ENCODE results near the gene IRX2. TPM values are rescaled to one million over a fixed set of nuclear protein-coding genes. Genes with fewer than 3 reads are reported as not detected.

The IRX2 gene
- total RNA-seq, 4 donors from 2014 or later = 2.4 TPM; not detected in 3

DNA sequence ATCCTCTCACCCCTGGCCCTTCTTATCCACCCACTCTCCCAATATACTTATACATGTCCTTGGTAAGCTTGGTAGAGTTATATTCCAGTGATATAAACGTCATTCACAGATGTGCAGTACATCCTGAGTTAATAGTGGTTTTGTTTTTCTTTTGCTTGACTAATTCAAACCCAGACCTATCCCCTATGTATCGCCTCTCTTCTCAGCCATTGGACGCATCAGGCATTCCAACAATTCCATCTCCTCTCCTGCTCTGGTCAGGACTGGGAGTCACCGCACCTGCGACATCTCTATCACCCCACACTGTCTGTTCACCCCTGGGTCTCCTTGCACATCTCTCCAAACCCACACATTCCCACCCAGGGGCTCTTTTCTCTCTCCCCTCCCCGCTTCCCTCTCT is 21.9 kb upstream of the IRX2 start:
- Histone ChIP-seq H3K4me3 (no peak overlapping the region), H3K27me3 (no peaks in the 10 kb centered on the region), H3K36me3 (no peaks in the 10 kb centered on the region), H3K27ac (no peak overlapping the region), H3K9me3 (no peaks in the 10 kb centered on the region), H3K4me1 (no peaks in the 10 kb centered on the region)
- DNase-seq = no peak
- no peak for TF ChIP-seq POLR2A (IDR thresholded peaks at IDR 0.05)
- TF ChIP-seq, protein P1, sequence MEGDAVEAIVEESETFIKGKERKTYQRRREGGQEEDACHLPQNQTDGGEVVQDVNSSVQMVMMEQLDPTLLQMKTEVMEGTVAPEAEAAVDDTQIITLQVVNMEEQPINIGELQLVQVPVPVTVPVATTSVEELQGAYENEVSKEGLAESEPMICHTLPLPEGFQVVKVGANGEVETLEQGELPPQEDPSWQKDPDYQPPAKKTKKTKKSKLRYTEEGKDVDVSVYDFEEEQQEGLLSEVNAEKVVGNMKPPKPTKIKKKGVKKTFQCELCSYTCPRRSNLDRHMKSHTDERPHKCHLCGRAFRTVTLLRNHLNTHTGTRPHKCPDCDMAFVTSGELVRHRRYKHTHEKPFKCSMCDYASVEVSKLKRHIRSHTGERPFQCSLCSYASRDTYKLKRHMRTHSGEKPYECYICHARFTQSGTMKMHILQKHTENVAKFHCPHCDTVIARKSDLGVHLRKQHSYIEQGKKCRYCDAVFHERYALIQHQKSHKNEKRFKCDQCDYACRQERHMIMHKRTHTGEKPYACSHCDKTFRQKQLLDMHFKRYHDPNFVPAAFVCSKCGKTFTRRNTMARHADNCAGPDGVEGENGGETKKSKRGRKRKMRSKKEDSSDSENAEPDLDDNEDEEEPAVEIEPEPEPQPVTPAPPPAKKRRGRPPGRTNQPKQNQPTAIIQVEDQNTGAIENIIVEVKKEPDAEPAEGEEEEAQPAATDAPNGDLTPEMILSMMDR (IDR thresholded peaks at IDR 0.05 in 4 of 5, conservative IDR thresholded peaks at IDR 0.05 in 1 of 5) = no peak
- intact Hi-C loops (cut with DNase I; ENCODE audit: low total_unique reads) = no loop called here
- in situ Hi-C loops (cut with MboI; ENCODE audit: low sequenced_read_pairs in 4 of 4) = no loop called here
- ATAC-seq = no peak

DNA sequence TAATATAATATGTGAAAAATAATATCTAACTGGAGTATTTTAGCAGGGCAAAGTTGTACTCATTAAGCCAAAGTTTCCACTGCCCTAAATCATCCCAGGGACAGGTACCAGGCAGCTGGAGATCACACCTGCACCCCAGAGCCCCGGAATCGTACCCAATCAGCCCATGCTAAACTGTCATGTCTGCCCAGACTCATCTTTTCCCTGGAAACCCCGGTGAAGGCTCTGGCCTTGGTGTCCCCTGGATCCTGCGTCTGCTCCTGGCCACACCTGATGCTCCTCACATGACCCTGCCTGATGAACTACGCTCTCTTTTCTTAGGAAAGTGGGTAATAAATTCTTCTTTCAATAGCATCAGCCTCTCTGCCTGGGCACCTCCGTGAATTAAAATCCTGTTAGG is 15.6 kb upstream of the IRX2 start:
- ATAC-seq = no peak
- intact Hi-C loops (cut with DNase I; ENCODE audit: low total_unique reads) = no loop called here
- Histone ChIP-seq H3K27me3 (peaks cover 0 to 2% (median 0%) of the 10 kb centered on the region in 3 donors), H3K36me3 (no peaks in the 10 kb centered on the region), H3K9me3 (no peaks in the 10 kb centered on the region), H3K4me3 (no peak overlapping the region), H3K4me1 (no peaks in the 10 kb centered on the region), H3K27ac (no peak overlapping the region)
- in situ Hi-C loops (cut with MboI; ENCODE audit: low sequenced_read_pairs in 4 of 4) = no loop called here
- TF ChIP-seq POLR2A (IDR thresholded peaks at IDR 0.05) = no peak
- TF ChIP-seq, protein P1 (IDR thresholded peaks at IDR 0.05 in 4 of 5, conservative IDR thresholded peaks at IDR 0.05 in 1 of 5) = no peak
- DNase-seq = no peak

DNA sequence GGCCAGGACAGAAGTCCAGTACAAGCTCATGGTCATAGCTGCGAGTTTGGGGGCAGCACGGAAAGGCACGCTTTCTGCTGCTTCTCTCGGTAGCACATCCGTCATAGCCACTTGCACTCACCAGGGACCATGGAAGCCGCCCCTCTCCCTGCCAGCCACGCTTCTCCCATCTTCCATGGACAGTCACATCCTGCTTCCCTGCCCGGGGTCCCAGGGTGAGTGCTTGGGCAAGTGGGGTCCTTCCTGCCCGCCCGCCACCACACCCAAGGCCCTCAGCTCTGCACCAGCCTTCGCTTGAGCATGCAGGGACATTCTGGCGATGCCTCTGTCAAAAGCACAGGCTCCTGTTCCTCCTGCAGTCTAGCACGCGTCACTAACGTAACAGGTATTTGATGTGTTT is 13.1 kb upstream of the IRX2 start:
- H3K27ac ChIP-seq = no peak overlapping the region
- intact Hi-C loops (cut with DNase I; ENCODE audit: low total_unique reads) = no loop called here
- ATAC-seq (no peak), DNase-seq (no peak)
- H3K4me3 ChIP-seq = no peak overlapping the region
- TF ChIP-seq POLR2A (IDR thresholded peaks at IDR 0.05) = no peak
- TF ChIP-seq, protein P1 (IDR thresholded peaks at IDR 0.05 in 4 of 5, conservative IDR thresholded peaks at IDR 0.05 in 1 of 5) = no peak
- H3K9me3 ChIP-seq = no peaks in the 10 kb centered on the region
- H3K27me3 ChIP-seq = peaks cover 5 to 12% (median 9%) of the 10 kb centered on the region in 3 donors
- H3K4me1 ChIP-seq = no peaks in the 10 kb centered on the region
- no peaks in the 10 kb centered on the region for H3K36me3 ChIP-seq
- in situ Hi-C loops (cut with MboI; ENCODE audit: low sequenced_read_pairs in 4 of 4) = no loop called here

DNA sequence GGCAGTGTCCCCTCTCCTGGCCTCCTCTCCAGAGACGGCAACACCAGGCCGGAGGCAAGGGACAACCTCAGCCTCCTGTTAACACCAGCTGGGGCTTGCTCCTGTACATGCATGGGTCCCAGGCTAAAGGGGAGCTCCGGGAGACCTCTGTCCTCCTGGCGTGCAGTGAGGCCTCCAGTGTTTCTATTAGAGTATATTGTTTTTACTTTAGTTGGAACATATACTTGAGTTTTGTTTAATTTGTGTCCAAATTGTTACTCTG is 12.0 kb upstream of the IRX2 start:
- H3K4me1 ChIP-seq = no peaks in the 10 kb centered on the region
- ATAC-seq (no peak), DNase-seq (no peak)
- in situ Hi-C loops (cut with MboI; ENCODE audit: low sequenced_read_pairs in 4 of 4) = no loop called here
- H3K27me3 ChIP-seq = peaks cover 13 to 17% (median 14%) of the 10 kb centered on the region in 3 donors
- no peak for TF ChIP-seq POLR2A (IDR thresholded peaks at IDR 0.05)
- TF ChIP-seq, protein P1 (IDR thresholded peaks at IDR 0.05 in 4 of 5, conservative IDR thresholded peaks at IDR 0.05 in 1 of 5) = no peak
- intact Hi-C loops (cut with DNase I; ENCODE audit: low total_unique reads) = no loop called here
- H3K36me3 ChIP-seq = no peaks in the 10 kb centered on the region
- no peaks in the 10 kb centered on the region for H3K9me3 ChIP-seq
- H3K27ac ChIP-seq = no peak overlapping the region
- H3K4me3 ChIP-seq = no peak overlapping the region

DNA sequence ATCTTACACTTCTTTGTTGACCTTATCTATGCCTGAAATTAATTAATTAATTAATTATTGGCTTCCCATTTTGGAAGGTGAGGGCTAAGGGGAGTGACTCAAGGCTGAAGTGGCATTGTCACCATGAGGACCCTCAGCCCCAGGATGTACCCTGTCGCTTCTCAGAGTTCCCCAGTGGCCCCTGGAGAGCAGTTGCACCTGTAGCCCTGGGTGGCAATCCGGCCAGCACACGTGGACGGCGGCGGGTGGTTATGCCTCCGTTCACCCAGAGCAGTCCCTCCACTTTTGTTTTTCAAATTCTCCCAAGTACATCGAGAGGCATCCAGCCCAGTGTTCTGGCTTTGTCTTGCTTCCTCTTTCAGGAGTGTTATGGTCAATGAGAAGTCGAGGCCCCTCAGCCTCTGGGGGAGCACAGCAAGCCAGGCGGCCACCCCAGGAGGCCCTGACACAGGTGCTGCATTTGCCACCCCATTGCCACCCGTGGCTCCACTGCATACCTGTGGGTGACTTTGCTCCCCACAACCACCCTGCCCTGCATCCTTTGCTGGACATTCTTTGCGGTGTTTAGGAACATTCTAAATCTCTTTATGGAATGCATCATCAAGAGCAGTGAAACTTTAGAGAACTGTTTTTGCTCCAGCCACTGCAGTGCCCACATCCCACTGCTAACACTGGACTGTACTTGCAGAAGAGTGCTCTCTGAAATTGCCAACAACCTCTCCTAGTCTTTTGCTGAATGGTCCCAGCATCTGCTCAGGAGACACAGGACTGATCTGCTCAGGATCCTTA is 11.5 kb upstream of the IRX2 start:
- H3K4me1 ChIP-seq = no peaks in the 10 kb centered on the region
- in situ Hi-C loops (cut with MboI; ENCODE audit: low sequenced_read_pairs in 4 of 4) = no loop called here
- no peak for DNase-seq

More for the DNA sequence above, 11.5 kb upstream of the IRX2 start:
- no peak overlapping the region for H3K4me3 ChIP-seq
- no peak for ATAC-seq
- peaks cover 16 to 18% (median 17%) of the 10 kb centered on the region in 3 donors for H3K27me3 ChIP-seq
- no peaks in the 10 kb centered on the region for H3K9me3 ChIP-seq
- H3K36me3 ChIP-seq = no peaks in the 10 kb centered on the region
- H3K27ac ChIP-seq = no peak overlapping the region
- intact Hi-C loops (cut with DNase I; ENCODE audit: low total_unique reads) = no loop called here
- no peak for TF ChIP-seq POLR2A (IDR thresholded peaks at IDR 0.05)
- TF ChIP-seq, protein P1 (IDR thresholded peaks at IDR 0.05 in 4 of 5, conservative IDR thresholded peaks at IDR 0.05 in 1 of 5) = no peak
